Panc1 (cell line): ENCODE data around the gene NLN.

Source experiments
- POLR2AphosphoS5 ChIP-seq: IDR thresholded peaks from 2 replicates; pipeline ENCODE4 v1.6.1; 2012; ENCODE audit warnings: mild to moderate bottlenecking, low read depth, low read length, moderate library complexity
- SIN3A ChIP-seq: IDR thresholded peaks from 2 replicates; pipeline ENCODE4 v1.6.1; 2012; ENCODE audit warnings: low read depth, mild to moderate bottlenecking, low read length, moderate library complexity, borderline replicate concordance; ENCODE audit not compliant: insufficient read depth
- TCF7L2 ChIP-seq: IDR thresholded peaks from 2 replicates; pipeline ENCODE4 v1.6.1; 2011; ENCODE audit warnings: mild to moderate bottlenecking, low read depth, low read length, inconsistent platforms
- TF ChIP-seq, protein P1 (sequence below): fragments of 450-650 bp; IDR thresholded peaks from 2 replicates; pipeline ENCODE4 v1.5.1; 2017; ENCODE audit warnings: mild to moderate bottlenecking

DNA sequence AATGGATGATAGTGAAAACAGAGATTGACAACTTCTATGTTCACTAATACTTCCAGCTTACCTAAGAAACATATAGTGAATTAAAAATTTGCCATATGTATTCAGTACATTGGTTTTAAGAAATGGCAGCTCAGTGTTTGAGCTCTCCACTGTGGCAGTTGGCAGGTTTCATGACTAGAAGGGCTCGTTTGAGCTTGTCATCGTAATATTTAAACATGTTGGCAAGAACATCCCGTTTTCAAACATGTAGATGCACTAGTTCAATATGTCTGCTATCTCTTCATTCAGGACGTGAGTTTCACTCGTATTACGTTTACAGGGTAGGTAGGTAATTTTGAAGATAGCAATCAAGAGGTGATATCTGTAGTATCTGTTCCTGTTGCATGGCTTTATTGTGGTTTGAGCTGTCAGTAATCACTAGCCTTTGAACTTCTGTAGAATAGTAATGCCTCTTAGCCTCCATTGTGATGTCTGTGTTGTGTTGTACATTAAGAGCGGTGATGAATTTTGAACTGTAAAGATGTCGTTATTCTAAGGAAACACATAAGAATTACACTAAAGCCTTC lies 74.8 kb downstream of the NLN start:
- TF ChIP-seq, protein P1, sequence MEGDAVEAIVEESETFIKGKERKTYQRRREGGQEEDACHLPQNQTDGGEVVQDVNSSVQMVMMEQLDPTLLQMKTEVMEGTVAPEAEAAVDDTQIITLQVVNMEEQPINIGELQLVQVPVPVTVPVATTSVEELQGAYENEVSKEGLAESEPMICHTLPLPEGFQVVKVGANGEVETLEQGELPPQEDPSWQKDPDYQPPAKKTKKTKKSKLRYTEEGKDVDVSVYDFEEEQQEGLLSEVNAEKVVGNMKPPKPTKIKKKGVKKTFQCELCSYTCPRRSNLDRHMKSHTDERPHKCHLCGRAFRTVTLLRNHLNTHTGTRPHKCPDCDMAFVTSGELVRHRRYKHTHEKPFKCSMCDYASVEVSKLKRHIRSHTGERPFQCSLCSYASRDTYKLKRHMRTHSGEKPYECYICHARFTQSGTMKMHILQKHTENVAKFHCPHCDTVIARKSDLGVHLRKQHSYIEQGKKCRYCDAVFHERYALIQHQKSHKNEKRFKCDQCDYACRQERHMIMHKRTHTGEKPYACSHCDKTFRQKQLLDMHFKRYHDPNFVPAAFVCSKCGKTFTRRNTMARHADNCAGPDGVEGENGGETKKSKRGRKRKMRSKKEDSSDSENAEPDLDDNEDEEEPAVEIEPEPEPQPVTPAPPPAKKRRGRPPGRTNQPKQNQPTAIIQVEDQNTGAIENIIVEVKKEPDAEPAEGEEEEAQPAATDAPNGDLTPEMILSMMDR, result no peak
- TF ChIP-seq POLR2AphosphoS5 (no peak), SIN3A (no peak), TCF7L2 (no peak)
